ENCODE data around the gene RBM4. TPM values are rescaled to one million over a fixed set of nuclear protein-coding genes. Genes with fewer than 3 reads are reported as not detected.

Gene RBM4
- polyA plus RNA-seq, 1 experiment = 183 TPM

DNA sequence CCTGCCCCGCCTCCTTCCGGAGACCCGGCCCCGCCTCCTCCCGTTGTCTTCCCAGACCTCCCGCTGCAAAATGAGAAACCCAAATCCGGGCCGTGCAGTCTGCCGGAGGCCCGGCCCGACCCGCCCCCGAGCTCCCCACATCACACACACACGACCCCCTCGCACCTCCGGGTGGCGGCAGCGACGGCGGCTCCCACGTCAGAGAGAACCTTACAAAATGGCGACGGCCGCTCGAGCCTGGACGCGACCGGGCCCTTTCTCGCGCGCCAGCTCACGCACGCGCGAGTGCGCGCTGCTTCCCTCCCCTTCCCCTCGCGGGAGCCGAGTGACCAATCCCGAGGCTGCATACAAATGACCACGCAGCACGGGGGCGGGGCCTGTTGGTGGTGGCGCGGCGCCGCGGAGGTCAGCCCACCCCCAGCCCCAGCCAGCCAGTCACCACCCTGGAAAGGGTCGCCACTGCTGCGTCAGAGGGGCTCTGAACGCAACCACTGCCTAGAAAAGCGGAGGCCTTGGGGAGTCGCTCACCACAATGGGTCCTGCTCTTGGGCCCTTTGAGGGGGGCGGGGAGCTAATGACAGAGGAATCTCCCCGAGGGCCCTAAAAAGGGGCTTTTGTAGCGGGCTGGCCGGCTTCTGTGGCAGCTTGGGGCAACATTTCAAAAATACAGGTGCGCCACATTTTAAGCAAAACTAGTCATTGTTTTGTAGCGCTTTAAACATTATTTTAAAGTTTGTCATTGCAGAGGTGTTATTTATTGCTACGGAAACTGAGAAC, 39.3 kb downstream of the RBM4 start, which contains the start of gene RBM4B:
Gene RBM4B (minus strand): TSS at position 289 of the 777 bp plus-strand sequence. CDS start 808 bp downstream, outside the sequence.
- CTCF ChIA-PET = interaction anchor here (0.5 to 5.0 kb wide), 32 partner anchors 11 to 293 kb away, joined by 3 to 67 read pairs (median 7); partner anchors contain the start of genes ACTN3, CCDC87, CCS and CTSF
- peak; percentile 51 for DNase-seq (ENCODE audit: low read depth)
- no peaks in the 10 kb centered on the region for H3K27me3 ChIP-seq (ENCODE audit: control insufficient read depth, insufficient read depth, low read length)
- TF ChIP-seq, protein P1, sequence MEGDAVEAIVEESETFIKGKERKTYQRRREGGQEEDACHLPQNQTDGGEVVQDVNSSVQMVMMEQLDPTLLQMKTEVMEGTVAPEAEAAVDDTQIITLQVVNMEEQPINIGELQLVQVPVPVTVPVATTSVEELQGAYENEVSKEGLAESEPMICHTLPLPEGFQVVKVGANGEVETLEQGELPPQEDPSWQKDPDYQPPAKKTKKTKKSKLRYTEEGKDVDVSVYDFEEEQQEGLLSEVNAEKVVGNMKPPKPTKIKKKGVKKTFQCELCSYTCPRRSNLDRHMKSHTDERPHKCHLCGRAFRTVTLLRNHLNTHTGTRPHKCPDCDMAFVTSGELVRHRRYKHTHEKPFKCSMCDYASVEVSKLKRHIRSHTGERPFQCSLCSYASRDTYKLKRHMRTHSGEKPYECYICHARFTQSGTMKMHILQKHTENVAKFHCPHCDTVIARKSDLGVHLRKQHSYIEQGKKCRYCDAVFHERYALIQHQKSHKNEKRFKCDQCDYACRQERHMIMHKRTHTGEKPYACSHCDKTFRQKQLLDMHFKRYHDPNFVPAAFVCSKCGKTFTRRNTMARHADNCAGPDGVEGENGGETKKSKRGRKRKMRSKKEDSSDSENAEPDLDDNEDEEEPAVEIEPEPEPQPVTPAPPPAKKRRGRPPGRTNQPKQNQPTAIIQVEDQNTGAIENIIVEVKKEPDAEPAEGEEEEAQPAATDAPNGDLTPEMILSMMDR (IDR thresholded peaks at IDR 0.05; ENCODE audit: insufficient read depth, low read depth, low read length) = no peak
- POLR2A ChIA-PET = interaction anchor here (0.7 kb wide), 1 partner anchor 164 kb away, joined by 18 read pairs; no protein-coding TSS in a partner anchor
- peak within 1 kb of the TSS; percentile 70 for H3K4me3 ChIP-seq (ENCODE audit: low read depth, low read length)
- no peaks in the 10 kb centered on the region for H3K36me3 ChIP-seq (ENCODE audit: control insufficient read depth, insufficient read depth, low read length)

DNA sequence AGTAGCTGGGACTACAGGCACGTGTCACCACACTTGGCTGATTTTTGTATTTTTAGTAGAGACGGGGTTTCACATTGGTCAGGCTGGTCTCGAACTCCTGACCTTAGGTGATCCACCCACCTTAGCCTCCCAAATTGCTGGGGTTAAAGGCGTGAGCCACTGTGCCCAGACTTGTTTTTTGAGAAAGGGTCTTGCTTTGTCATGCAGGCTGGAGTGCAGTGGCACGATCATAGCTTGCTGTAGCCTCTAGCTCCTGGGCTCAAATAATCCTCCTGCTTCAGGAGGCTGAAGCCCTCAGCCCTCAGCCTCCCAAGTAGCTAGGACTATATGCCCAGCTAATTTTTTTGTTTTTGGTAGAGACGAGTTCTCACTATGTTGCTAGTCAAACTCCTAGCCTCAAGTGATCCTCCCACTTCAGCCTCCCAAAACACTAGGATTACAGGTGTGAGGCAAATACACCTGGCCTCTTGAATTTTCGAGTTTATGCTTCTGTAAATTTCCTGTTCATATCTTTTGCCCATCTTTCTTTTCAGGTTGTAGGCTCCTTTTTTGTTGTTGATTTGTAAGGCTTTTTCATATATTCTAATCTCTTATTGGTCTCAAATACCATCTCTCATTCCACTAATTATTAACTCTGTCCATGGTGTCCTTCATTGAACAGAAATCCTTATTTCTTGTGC, 42.6 kb downstream of the RBM4 start:
- Histone ChIP-seq H3K36me3 (ENCODE audit: control insufficient read depth, insufficient read depth, low read length) (no peaks in the 10 kb centered on the region), H3K27me3 (ENCODE audit: control insufficient read depth, insufficient read depth, low read length) (no peaks in the 10 kb centered on the region), H3K4me3 (ENCODE audit: low read depth, low read length) (no peak overlapping the region)
- ChIA-PET CTCF (interaction anchor here (0.8 to 5.0 kb wide), 4 partner anchors 14 to 252 kb away, joined by 3 to 67 read pairs (median 4); partner anchors contain the start of gene CTSF), POLR2A (no interaction called here)
- TF ChIP-seq, protein P1 (IDR thresholded peaks at IDR 0.05; ENCODE audit: insufficient read depth, low read depth, low read length) = no peak
- DNase-seq (ENCODE audit: low read depth) = no peak

DNA sequence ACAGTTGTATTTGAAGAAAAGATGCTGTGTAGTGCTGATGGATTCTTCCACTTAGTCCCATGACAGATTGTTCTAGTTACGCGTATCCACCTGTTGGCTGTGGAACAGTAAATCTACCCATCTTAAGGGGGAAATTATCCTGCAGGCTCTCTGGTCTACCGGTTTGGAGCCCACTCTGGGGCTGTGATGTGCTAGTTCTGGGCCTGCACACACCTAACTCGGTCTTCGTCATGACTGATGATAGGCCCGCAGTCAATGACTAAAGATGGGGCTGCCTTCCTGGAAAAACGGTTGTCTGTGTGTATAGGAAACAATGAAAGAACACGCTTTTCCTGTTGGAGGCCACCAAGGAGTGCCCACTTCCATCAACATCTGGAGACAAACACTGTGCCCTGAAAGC, 45.4 kb downstream of the RBM4 start:
- POLR2A ChIA-PET = no interaction called here

DNA sequence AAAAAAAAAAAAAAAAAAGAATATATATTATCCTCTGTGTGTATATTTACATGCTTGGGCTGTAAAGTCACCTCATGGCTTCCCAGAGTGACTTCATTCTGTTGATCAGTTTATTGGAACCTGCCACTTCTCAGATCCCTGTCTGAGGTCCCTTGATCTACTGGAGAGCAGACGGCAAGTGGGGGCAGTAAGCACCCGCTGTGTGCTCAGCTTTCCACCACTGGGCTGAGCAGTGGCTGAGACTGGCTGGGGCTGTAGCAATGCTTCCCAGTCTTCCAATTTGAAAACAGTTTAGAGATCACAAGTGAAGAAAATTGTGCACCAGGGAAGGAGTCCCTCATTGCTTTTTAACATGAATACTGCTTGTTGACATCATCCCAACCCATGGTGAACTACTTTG, 46.1 kb downstream of the RBM4 start:
- no peak for DNase-seq (ENCODE audit: low read depth)
- TF ChIP-seq, protein P1 (IDR thresholded peaks at IDR 0.05; ENCODE audit: insufficient read depth, low read depth, low read length) = no peak
- ChIA-PET POLR2A (no interaction called here), CTCF (interaction anchor here (2.5 kb wide), 1 partner anchor 9 kb away, joined by 12 read pairs; no protein-coding TSS in a partner anchor)
- Histone ChIP-seq H3K4me3 (ENCODE audit: low read depth, low read length) (no peak overlapping the region), H3K27me3 (ENCODE audit: control insufficient read depth, insufficient read depth, low read length) (no peaks in the 10 kb centered on the region), H3K36me3 (ENCODE audit: control insufficient read depth, insufficient read depth, low read length) (no peaks in the 10 kb centered on the region)

More for the DNA sequence above, 45.4 kb downstream of the RBM4 start:
- H3K36me3 ChIP-seq (ENCODE audit: control insufficient read depth, insufficient read depth, low read length) = no peaks in the 10 kb centered on the region
- TF ChIP-seq, protein P1 (IDR thresholded peaks at IDR 0.05; ENCODE audit: insufficient read depth, low read depth, low read length) = no peak
- H3K27me3 ChIP-seq (ENCODE audit: control insufficient read depth, insufficient read depth, low read length) = no peaks in the 10 kb centered on the region
- CTCF ChIA-PET = no interaction called here
- no peak overlapping the region for H3K4me3 ChIP-seq (ENCODE audit: low read depth, low read length)
- DNase-seq (ENCODE audit: low read depth) = no peak

Data from BJ (cell line).